Measurements from ENCODE around the gene BHLHA15. TPM values are rescaled to one million over a fixed set of nuclear protein-coding genes. Genes with fewer than 3 reads are reported as not detected.
A peak's percentile ranks its signal among the peaks of the same experiment; 100 is the strongest.

Gene BHLHA15
- total RNA-seq, 1 donor from 2014 or later, result not detected

DNA sequence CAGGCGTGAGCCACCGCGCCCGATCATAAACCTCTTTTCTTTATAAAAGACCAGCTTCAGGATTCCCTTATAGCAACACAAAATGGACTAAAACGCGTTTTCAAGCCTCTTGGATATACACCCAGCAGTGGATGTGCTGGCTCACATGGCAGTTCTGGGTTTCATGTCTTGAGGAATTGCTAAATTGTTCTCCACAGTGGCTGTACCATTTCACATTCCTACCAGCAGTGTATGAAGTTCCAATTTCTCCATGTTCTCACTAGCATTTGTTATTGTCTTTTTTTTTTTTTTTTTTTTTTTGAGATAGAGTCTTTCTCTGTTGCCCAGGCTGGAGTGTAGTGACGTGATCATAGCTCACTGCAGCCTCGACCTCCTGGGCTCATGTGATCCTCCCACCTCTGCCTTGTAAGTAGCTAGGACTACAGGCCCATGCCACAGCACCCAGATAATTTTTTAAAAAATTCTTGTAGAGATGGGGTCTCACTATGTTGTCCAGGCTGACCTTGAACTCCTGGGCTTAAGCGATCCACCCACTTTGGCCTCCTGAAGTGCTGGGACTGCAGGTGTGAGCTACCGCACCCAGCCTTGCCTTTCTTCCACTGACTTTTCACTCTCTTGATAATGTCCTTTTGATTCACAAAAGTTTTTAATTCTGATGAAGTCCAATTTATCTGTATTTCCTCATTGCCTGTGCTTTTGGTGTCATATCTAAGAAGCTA, 23.3 kb downstream of the BHLHA15 start:
- ATAC-seq, result no peak
- intact Hi-C loops (cut with DNase I), result no loop called here

DNA sequence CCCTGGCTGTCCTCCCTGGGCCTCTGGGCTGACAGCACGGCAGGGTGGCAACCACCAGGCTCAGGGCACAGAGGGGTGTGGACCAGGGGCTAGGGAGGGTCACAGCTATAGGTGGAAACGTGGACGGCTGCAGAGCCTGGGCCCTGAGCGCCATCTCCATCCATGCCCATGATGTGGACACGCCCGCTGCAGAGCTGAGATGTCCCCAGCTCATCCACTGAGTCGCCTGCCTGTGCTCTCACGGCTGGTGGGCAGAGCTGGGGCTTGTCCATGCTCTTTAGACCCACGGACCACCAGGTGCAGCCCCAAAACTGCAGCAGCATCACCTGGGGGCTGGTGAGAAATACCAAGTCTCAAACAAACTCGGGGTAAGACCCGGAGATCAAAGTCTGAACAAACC, 24.7 kb downstream of the BHLHA15 start:
- intact Hi-C loops (cut with DNase I), result no loop called here
- no peak for DNase-seq (ENCODE audit: missing footprints)

More for the DNA sequence above, 23.3 kb downstream of the BHLHA15 start:
- DNase-seq (ENCODE audit: missing footprints), result no peak

DNA sequence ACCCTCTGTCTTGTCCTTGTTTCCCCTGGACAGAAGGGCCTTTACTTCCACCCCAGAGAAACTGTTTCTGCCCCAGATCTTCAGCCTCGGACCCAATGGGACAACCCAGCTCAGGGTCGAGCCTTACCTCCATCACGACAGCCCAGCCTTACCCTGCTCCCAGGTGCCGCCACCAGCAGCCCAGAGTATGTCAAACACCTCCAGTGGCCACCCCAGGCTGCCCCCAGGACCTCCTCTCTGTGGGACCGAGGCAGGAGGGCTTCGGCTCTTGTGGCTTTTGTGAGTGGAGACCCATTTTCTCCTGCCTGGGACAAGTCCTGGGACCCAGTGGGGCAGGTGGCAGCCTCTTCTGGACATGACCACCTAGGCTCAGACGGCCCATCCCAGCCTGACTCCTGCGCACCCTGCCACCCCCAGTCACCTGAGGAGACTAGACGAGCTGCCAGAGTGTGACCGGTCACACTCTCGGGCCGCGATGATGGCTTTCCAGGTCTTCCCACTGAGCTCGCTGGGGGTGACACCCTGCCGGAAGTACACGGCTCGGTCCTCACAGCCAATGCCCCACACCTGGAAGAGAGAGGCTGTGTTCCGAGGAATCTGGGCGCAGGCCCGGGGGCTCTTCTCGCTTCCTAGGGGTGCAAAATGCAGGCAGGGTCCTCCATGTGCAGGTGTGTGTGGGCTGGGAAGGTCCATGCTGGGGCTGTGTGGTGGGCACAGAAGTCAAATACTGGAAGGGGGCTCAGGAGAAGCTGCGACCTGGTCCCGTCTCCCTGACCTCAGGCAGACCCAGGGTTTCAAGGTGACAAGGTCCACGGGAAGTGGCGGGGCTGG, 25.3 kb downstream of the BHLHA15 start:
- intact Hi-C loops (cut with DNase I), result no loop called here
- no peak for DNase-seq (ENCODE audit: missing footprints)

More for the DNA sequence above, 24.7 kb downstream of the BHLHA15 start:
- ATAC-seq, result no peak

DNA sequence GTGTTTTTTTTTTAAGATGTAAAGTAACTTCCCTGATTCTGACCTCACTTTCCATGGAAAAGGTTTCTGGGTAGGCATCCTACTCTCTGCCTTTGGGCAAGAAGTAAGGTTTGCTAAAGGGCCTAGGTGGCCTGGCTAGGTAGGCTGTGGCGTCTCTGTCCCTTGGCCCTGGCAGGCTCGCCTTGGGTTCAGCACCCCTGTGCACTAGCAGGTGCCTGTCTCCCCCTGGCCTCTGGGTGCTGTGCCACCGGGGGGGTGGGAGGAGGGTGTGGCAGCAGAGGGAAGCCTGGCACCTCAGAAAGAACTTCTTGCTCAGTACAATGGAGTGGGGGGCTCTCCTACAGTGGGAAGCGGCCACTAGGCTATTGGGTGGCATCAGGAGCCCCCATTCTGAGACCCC, 26.8 kb downstream of the BHLHA15 start:
- DNase-seq (ENCODE audit: missing footprints) (no peak), ATAC-seq (no peak)
- intact Hi-C loops (cut with DNase I), result no loop called here

More for the DNA sequence above, 25.3 kb downstream of the BHLHA15 start:
- ATAC-seq, result no peak

DNA sequence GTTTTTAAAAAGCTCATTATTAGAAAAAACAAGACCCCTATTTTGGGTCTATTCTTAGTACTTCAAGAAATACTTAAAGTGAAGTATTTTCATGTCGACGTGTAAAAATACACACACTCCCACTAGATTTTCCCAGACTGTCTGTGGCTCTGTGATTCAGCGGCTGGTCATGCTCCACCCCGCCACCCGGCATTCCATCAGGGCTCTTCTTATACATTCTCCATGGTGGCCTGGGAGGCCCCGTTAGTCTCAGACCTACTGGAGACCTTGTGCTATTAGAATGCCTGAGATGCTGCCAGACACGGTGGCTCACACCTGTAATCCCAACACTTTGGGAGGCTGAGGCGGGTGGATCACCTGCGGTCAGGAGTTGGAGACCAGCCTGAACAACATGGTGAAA, 27.7 kb downstream of the BHLHA15 start:
- ATAC-seq (no peak), DNase-seq (ENCODE audit: missing footprints) (no peak)
- intact Hi-C loops (cut with DNase I), result no loop called here

DNA sequence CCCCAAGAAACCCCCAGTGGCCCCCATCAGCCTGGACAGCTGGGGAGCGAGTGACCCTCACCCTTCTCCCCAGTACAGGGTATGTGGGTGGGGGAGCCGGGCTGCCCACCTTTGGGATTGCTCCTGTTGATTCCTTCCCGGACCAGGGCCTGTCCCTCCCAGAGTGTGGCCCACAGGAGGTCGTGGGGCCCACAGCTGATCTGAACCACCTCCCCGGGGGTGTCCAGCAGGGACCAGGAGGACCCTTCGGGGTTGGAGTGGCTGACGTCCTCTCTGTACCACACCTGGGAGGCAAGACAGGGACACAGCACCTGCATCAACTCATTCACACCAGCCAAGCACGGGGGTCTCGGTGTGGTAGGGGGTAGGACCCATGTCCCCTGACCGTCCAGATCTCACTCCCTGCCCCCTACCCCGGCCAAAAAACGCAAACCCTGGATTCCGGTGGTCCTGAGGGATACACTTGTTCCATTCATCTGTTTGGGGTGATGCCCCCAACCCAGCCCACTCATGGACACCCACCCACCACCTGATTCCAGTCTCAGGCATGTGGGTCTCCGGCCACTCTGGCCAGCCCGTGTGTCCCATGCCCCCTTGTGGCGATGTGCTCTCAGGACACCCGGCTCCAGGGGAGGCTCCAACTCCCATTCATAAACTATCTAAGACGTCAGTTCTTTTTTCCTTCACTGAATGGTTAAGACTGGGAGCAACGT, 29.9 kb downstream of the BHLHA15 start:
- ATAC-seq, result no peak
- DNase-seq (ENCODE audit: missing footprints), result no peak
- intact Hi-C loops (cut with DNase I), result loop anchor here (10.0 kb wide), 1 partner anchor 136 kb away; the partner anchor contains the start of gene LMTK2

DNA sequence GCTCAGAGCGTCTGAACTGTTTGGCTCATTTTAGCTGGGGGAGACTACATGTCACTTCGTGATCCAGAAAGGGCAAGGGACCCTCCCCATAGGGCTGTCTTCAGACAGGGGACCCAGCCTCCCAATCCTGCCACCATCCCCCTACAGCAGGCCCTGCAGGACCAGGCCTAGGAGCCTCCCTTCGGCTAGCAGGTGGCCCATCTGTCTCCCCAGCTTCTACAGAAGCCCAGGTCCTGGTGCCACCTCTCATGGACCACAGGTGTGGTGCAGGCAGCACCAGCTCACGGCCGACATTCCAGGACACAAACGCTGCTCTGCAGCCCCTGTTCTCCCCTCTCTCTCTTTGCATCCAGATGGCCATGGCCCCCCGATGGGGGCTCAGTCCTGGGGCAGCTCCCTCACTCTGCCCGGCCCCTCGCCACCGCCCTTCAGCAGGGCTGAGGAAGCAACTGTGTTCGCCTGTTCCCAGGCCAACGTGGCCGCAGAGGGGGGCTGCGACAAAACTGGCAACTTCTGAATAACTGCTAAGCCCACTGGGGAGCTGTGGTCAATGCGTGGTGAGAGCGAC, 30.5 kb downstream of the BHLHA15 start:
- no peak for ATAC-seq
- DNase-seq (ENCODE audit: missing footprints), result no peak
- intact Hi-C loops (cut with DNase I), result loop anchor here (10.0 kb wide), 1 partner anchor 137 kb away; the partner anchor contains the start of gene LMTK2

DNA sequence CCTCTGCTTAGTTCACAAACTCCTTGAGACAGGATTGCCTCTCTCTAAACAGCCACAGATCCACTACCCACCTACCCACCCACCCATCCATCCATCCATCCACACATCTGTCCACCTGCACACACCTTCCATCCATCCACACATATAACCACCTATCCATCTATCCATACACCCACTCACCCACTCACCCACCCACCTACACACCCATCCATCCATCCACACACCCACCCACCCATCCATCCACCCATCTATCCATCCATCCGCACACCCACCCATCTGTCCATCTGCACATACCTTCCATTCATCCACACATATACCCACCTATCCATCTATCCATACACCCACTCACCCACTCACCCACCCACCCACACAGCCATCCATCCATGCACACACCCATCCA, 31.1 kb downstream of the BHLHA15 start:
- no peak for DNase-seq (ENCODE audit: missing footprints)
- intact Hi-C loops (cut with DNase I), result loop anchor here (10.0 kb wide), 1 partner anchor 138 kb away; the partner anchor contains the start of gene LMTK2

DNA sequence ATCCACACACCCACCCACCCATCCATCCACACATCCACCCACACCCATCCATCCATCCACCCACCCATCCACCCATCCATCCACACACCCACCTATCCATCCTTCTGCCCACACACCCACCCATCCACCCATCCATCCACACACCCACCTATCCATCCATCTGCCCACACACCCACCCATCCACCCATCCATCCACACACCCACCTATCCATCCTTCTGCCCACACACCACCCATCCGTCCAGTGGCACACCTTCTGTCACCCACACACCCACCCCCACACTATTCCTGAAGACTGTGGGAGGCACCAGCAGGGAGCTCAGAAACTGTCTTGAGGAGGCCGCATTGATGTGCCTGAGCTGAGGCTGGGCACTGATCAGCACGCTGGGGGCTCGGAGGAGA, 31.7 kb downstream of the BHLHA15 start:
- intact Hi-C loops (cut with DNase I), result loop anchor here (10.0 kb wide), 1 partner anchor 138 kb away; the partner anchor contains the start of gene LMTK2
- no peak for ATAC-seq

More for the DNA sequence above, 31.1 kb downstream of the BHLHA15 start:
- ATAC-seq, result no peak

DNA sequence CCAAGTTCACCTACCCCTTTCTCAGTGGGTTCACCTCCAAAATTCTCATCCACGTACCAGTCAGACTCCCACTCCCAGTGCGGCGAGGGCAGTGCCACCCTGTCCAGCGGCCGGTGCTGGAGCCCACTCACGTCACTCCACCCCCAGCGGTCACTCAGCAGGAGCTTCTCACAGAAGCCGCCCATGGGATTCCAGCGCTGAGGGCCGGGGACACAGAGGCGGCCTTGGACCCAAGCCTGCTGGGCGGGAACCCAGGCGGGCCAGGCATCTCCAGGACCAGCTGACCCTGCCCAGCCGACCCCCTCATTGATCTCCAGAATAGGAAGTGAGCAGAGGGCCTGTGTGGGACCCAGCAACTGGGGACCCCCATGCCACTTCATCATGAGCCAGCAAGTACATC, 33.6 kb downstream of the BHLHA15 start:
- intact Hi-C loops (cut with DNase I), result loop anchor here (10.0 kb wide), 1 partner anchor 140 kb away; the partner anchor contains the start of gene LMTK2
- no peak for DNase-seq (ENCODE audit: missing footprints)
- ATAC-seq, result no peak

More for the DNA sequence above, 31.7 kb downstream of the BHLHA15 start:
- DNase-seq (ENCODE audit: missing footprints), result no peak

DNA sequence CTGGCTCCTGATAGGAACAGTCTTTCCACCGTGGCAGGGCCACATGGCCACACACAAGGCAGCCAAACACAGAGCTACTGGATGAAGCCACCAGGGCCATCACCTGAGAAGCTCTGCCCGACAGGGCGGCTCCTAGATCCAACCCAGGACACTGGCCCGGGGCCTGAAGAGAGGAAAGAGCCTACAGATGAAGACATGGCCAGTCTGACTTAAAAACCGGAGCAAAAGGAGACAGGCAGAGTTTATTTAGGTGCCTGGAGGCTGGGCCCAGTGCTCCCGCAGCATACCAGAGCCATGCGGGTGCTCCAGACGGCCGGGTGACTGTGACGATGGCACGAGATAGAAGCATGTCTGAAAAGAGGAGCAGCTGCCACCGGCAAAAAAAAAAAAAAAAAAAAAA, 36.9 kb downstream of the BHLHA15 start:
- no peak for ATAC-seq
- DNase-seq (ENCODE audit: missing footprints), result no peak
- intact Hi-C loops (cut with DNase I), result loop anchor here (10.0 kb wide), 1 partner anchor 143 kb away; the partner anchor contains the start of gene LMTK2

DNA sequence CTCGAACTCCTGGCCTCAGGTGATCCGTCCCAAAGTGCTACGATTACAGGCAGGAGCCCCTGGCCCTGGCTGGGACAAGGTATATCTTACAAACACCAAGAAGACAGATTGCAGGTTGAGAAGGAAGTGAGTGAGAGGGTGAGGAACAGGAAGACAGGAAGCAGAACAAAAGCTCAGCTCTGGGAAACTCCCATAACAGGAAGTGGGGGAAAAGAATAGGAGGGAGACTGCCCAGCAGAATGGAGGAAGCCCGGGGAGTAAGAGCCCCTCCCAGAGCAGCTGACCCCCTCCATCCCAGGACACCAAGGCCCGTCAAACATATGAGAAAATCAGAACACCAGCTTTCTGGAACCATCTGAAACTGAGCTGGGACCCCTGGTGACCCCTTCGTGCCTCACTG, 37.9 kb downstream of the BHLHA15 start:
- DNase-seq (ENCODE audit: missing footprints), result no peak
- no peak for ATAC-seq
- intact Hi-C loops (cut with DNase I), result loop anchor here (10.0 kb wide), 1 partner anchor 144 kb away; the partner anchor contains the start of gene LMTK2

DNA sequence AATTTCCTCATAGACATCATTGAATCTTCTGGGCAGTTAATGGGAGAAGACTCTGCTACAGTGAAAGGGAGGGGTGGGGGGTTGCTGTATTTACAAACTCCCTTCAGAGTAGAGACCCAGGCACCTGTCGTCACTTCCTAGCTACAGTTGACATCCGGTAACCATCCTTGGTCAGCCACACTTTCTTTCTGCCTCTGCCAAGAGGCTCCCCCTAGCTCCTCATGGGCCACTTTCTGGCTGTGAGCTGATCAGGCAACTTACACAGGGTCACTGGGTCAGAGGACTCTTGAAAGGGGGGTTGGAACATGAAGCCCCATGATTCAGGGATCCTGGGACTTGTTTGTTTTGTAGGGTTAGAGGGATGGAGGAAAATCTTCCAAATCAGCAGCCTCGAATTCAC, 39.5 kb downstream of the BHLHA15 start:
- no peak for DNase-seq (ENCODE audit: missing footprints)
- no peak for ATAC-seq
- intact Hi-C loops (cut with DNase I), result loop anchor here (10.0 kb wide), 1 partner anchor 1926 kb away; the partner anchor contains the start of gene SLC25A13

DNA sequence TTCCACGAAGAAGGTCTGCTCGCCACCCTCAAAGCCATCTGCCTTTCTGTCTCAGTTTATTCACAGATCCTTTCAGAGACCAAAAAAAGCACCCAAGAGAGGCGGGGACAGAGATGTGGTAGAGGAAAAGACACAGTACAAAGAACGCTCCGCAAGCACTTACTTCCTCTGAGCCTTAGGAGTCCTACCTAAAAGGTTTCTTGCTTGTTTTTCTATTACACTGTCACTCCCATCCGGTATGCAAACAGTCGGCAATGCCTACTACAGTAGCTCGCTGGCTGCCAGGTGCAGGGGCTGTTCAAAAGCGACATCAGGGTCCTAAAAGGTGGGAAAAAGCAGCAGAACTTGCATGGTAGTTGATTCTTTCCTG, 40.0 kb downstream of the BHLHA15 start:
- intact Hi-C loops (cut with DNase I), result loop anchor here (10.0 kb wide), 1 partner anchor 1926 kb away; the partner anchor contains the start of gene SLC25A13
- DNase-seq (ENCODE audit: missing footprints) (no peak), ATAC-seq (no peak)

DNA sequence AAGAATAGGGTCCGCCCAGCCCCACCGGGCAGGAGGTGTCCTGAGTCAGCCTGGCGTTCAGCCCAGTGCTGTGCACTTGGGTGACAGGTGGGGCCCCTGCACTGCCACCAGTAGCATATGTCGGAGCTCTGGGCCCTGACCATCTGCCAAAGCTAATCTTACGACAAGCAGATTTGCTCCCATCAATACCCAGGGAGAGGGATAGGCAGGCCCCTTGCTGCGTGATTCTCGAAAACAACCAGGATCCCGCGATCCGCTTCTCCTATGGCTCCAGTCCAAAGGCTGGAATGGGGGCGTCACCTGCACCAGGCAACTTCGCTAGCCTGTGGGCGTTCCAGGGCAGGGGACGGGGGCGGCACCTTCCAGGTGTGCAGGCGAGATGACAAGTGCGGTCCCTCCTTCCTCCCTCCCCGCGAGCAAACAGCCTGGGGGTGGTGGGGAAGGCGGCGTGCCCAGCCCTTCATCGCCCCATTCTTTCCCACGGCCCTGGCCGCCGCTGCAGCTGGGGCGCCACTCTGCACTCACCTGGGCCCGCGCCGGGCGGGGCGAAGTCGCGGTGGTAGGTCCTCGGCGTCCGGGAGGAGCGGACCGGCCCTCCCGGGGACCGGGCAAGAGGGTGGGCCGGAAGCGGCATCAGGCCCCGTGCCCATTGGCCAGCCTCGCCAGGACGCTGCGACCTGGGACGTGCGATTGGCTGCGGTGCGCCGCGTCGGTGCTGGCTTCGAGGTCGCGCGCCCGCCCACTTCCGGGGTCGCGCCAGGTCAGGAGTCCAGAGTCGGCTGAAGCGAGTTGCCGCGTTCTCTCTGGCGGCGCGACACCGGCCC, 40.6 kb downstream of the BHLHA15 start, which contains the start of gene TECPR1:
TECPR1 (minus strand) TSS at position 632 of the 824 bp plus-strand sequence. CDS start 6,086 bp downstream, outside the sequence.
- peak; percentile 100 for ATAC-seq
- peak; percentile 98 for DNase-seq (ENCODE audit: missing footprints)
- intact Hi-C loops (cut with DNase I), result loop anchor here (2.0 to 10.0 kb wide), 2 partner anchors 29 to 1927 kb away; partner anchors contain the start of genes BRI3 and SLC25A13

DNA sequence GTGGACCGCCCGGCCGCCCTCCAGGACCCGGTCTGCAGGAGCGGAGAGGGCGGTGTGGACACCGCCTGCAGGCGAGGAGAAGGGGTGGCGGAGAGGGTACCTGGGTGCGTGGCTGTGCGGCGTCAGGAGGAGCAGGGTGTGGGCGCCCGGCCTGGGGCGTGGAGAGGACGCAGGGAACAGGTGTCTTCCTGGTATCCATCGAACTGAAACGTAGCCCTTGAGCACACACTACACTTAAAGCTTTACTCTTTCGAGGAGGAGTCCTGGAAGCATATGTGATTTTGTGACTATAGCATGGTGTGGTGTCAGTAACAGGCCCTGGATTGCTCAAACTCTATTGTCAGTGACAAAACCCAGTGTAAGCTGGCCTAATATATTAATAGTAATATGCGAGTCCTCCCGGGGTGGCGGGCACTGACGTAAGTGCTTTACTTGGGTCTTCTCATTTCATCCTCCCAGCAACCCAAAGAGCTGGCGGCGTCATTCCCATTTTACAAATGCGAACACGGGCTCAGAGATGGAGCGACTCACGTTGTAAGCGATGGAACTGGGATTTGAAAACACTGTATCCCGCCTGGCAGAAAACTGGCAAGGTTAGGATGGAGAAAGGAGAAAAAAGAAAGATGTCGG, 41.3 kb downstream of the BHLHA15 start:
- DNase-seq (ENCODE audit: missing footprints), result no peak
- no peak for ATAC-seq
- intact Hi-C loops (cut with DNase I), result loop anchor here (2.0 to 10.0 kb wide), 2 partner anchors 28 to 1928 kb away; partner anchors contain the start of genes BRI3 and SLC25A13

DNA sequence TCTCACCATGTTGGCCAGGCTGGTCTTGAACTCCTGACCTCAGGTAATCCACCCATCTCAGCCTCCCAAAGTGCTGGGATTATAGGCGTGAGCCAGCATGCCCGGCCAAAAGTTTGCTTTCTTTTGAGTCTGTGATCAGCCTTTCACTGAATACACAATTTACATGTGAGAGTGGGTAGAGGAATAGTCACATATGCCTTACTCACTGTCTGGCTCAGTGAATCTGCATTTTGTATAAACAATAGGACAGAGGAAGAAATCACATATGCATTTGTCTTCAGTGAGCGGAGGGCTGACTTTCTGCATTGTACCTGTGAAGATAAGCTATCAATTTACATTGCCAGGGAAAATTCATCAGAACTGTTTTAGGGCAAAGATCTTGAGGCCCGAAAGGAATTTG, 43.3 kb downstream of the BHLHA15 start:
- ATAC-seq (no peak), DNase-seq (ENCODE audit: missing footprints) (no peak)
- intact Hi-C loops (cut with DNase I), result loop anchor here (10.0 kb wide), 1 partner anchor 1930 kb away; the partner anchor contains the start of gene SLC25A13
